Measurements from ENCODE around the gene CCNH.

GRCh38 chr5:87442419-87442818 is 29.7 kb upstream of the CCNH start:
- TF ChIP-seq CTCF (IDR thresholded peaks at IDR 0.05 in 2 of 3, conservative IDR thresholded peaks at IDR 0.05 in 1 of 3; ENCODE audit: borderline replicate concordance in 1 of 3, insufficient read depth in 1 of 3, low read depth in 2 of 3, low read length in 2 of 3) (no peak), MAX (IDR thresholded peaks at IDR 0.05) (no peak), POLR2AphosphoS5 (IDR thresholded peaks at IDR 0.05; ENCODE audit: low read depth, low read length) (no peak), RAD21 (IDR thresholded peaks at IDR 0.05; ENCODE audit: low read depth) (no peak), YY1 (IDR thresholded peaks at IDR 0.05; ENCODE audit: extremely low read depth, insufficient replicate concordance, low read depth, low read length) (no peak), EZH2 (IDR thresholded peaks at IDR 0.05) (no peak), SIN3A (IDR thresholded peaks at IDR 0.05; ENCODE audit: low read depth) (no peak), POLR2A (IDR thresholded peaks at IDR 0.05; ENCODE audit: borderline replicate concordance, extremely low read depth, insufficient read depth, insufficient read length) (no peak), EZH2phosphoT487 (IDR thresholded peaks at IDR 0.05; ENCODE audit: borderline replicate concordance) (no peak)
- TF ChIP-seq, protein P1, sequence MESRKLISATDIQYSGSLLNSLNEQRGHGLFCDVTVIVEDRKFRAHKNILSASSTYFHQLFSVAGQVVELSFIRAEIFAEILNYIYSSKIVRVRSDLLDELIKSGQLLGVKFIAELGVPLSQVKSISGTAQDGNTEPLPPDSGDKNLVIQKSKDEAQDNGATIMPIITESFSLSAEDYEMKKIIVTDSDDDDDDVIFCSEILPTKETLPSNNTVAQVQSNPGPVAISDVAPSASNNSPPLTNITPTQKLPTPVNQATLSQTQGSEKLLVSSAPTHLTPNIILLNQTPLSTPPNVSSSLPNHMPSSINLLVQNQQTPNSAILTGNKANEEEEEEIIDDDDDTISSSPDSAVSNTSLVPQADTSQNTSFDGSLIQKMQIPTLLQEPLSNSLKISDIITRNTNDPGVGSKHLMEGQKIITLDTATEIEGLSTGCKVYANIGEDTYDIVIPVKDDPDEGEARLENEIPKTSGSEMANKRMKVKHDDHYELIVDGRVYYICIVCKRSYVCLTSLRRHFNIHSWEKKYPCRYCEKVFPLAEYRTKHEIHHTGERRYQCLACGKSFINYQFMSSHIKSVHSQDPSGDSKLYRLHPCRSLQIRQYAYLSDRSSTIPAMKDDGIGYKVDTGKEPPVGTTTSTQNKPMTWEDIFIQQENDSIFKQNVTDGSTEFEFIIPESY (IDR thresholded peaks at IDR 0.05; ENCODE audit: extremely low read depth, insufficient replicate concordance, low read length), result no peak
- TF ChIP-seq, protein P2, sequence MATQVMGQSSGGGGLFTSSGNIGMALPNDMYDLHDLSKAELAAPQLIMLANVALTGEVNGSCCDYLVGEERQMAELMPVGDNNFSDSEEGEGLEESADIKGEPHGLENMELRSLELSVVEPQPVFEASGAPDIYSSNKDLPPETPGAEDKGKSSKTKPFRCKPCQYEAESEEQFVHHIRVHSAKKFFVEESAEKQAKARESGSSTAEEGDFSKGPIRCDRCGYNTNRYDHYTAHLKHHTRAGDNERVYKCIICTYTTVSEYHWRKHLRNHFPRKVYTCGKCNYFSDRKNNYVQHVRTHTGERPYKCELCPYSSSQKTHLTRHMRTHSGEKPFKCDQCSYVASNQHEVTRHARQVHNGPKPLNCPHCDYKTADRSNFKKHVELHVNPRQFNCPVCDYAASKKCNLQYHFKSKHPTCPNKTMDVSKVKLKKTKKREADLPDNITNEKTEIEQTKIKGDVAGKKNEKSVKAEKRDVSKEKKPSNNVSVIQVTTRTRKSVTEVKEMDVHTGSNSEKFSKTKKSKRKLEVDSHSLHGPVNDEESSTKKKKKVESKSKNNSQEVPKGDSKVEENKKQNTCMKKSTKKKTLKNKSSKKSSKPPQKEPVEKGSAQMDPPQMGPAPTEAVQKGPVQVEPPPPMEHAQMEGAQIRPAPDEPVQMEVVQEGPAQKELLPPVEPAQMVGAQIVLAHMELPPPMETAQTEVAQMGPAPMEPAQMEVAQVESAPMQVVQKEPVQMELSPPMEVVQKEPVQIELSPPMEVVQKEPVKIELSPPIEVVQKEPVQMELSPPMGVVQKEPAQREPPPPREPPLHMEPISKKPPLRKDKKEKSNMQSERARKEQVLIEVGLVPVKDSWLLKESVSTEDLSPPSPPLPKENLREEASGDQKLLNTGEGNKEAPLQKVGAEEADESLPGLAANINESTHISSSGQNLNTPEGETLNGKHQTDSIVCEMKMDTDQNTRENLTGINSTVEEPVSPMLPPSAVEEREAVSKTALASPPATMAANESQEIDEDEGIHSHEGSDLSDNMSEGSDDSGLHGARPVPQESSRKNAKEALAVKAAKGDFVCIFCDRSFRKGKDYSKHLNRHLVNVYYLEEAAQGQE (IDR thresholded peaks at IDR 0.05; ENCODE audit: low read depth), result no peak

Measured in HCT116 (cell line).